PC-9 (cell line): Measurements from ENCODE around the gene WDR7. TPM values are rescaled to one million over a fixed set of nuclear protein-coding genes. Genes with fewer than 3 reads are reported as not detected.

Experiments
- BruUV-seq: library from RNA; stranded (reverse); fragments of 400-500 nt; replicated peaks from 2 replicates; lab custom pipeline; 2021; lab: Mats Ljungman, UMichigan
- CTCF ChIA-PET: fragments of 300-600 bp; sonication (Branson Sonifier 250); formaldehyde crosslinking; loops from one replicate; lab custom pipeline; 2022; ENCODE audit warnings: antibody characterized with exemption; lab: Charles Lee
- POLR2A ChIA-PET: fragments of 300-600 bp; sonication (Branson Sonifier 250); formaldehyde crosslinking; loops from one replicate; lab custom pipeline; 2022; ENCODE audit warnings: antibody characterized with exemption; ENCODE audit not compliant: unreplicated experiment; lab: Charles Lee
- DNase-seq, 2 experiments: peaks; one replicate each; pipeline versions ENCODE4 v3.0.0 to v3.0.0-alpha.2; 2015 to 2022; ENCODE audit warnings: mixed read lengths in 1 of 2
- H2AFZ ChIP-seq: fragments of 200-600 bp; sonication (generic); 2 replicates; pipeline ENCODE4 v1.8.1; 2017; ENCODE audit warnings: antibody characterized with exemption
- H3F3A ChIP-seq: fragments of 200-600 bp; sonication (generic); 2 replicates; pipeline ENCODE4 v1.8.1; 2017; ENCODE audit warnings: antibody characterized with exemption, mild to moderate bottlenecking, low read depth; ENCODE audit not compliant: insufficient read depth
- H3K27ac ChIP-seq: fragments of 200-600 bp; sonication (generic); 2 replicates; pipeline ENCODE4 v1.6.1; 2016; ENCODE audit warnings: mixed run types
- H3K27me3 ChIP-seq: fragments of 200-600 bp; sonication (generic); 2 replicates; pipeline ENCODE4 v1.6.1; 2016; ENCODE audit warnings: low read depth, mixed run types; ENCODE audit not compliant: insufficient read depth
- H3K36me3 ChIP-seq: fragments of 200-600 bp; sonication (generic); 2 replicates; pipeline ENCODE4 v1.6.1; 2016; ENCODE audit warnings: low read depth, mixed run types
- H3K4me1 ChIP-seq: fragments of 200-600 bp; sonication (generic); replicated peaks from 2 replicates; pipeline ENCODE4 v1.6.1; 2016; ENCODE audit warnings: mixed run types; ENCODE audit not compliant: insufficient read depth
- H3K4me2 ChIP-seq: fragments of 200-600 bp; sonication (generic); 2 replicates; pipeline ENCODE4 v1.6.1; 2017; ENCODE audit warnings: mixed run types
- H3K4me3 ChIP-seq: fragments of 200-600 bp; sonication (generic); 2 replicates; pipeline ENCODE4 v1.6.1; 2016; ENCODE audit warnings: mixed run types
- H3K79me2 ChIP-seq: fragments of 200-600 bp; sonication (generic); 2 replicates; pipeline ENCODE4 v1.6.1; 2017; ENCODE audit warnings: low read depth, mixed run types
- H3K9me2 ChIP-seq: fragments of 200-600 bp; sonication (generic); 2 replicates; pipeline ENCODE4 v1.8.1; 2017; ENCODE audit warnings: mild to moderate bottlenecking; ENCODE audit not compliant: insufficient read depth
- H3K9me3 ChIP-seq: fragments of 200-600 bp; sonication (generic); 2 replicates; pipeline ENCODE4 v1.8.1; 2016; ENCODE audit warnings: low read depth; ENCODE audit not compliant: insufficient read depth
- H4K20me1 ChIP-seq: fragments of 200-600 bp; sonication (generic); 2 replicates; pipeline ENCODE4 v1.8.1; 2017; ENCODE audit not compliant: insufficient read depth
- CTCF ChIP-seq: fragments of 200-600 bp; sonication (generic); conservative IDR thresholded peaks from 2 replicates; pipeline ENCODE4 v1.6.1; 2017; ENCODE audit warnings: mixed run types, antibody characterized with exemption, mild to moderate bottlenecking, moderate library complexity
- EZH2 ChIP-seq: fragments of 200-600 bp; sonication (generic); IDR thresholded peaks from 2 replicates; pipeline ENCODE4 v1.8.0; 2017; ENCODE audit warnings: antibody characterized with exemption, low read depth
- intact Hi-C: fragments of 100-400 bp; cut with micrococcal nuclease; formaldehyde crosslinking; loops from one replicate; pipeline ENCODE4 v1.10.0; 2022; ENCODE audit not compliant: unreplicated experiment
- total RNA-seq: library from RNA; stranded (reverse); gene quantifications from 2 replicates; pipeline ENCODE4 v1.2.3, GENCODE V29; 2021

The WDR7 gene
- total RNA-seq, 1 experiment from 2014 or later, result 7.7 TPM

- no peaks in the 10 kb centered on the region for H3K36me3 ChIP-seq
- no peak overlapping the region for H3K4me2 ChIP-seq
- H3K4me3 ChIP-seq, result no peak overlapping the region
- ChIA-PET CTCF (no interaction called here), POLR2A (no interaction called here)
- H4K20me1 ChIP-seq, result no peaks in the 10 kb centered on the region
- no peaks in the 10 kb centered on the region for H3K79me2 ChIP-seq
- no peak for TF ChIP-seq EZH2
- TF ChIP-seq CTCF, result peak; percentile 86
- no peaks in the 10 kb centered on the region for H3K9me3 ChIP-seq
- intact Hi-C loops, result loop anchor here (2.0 to 5.0 kb wide), 2 partner anchors 699 to 814 kb away; no protein-coding TSS in a partner anchor
- no peak overlapping the region for H3K27ac ChIP-seq
- H2AFZ ChIP-seq, result no peak overlapping the region
- no TSS peak for BruUV-seq
- H3K9me2 ChIP-seq, result no peaks in the 10 kb centered on the region
- H3F3A ChIP-seq, result no peaks in the 10 kb centered on the region
- no peaks in the 10 kb centered on the region for H3K27me3 ChIP-seq
- H3K4me1 ChIP-seq, result no peaks in the 10 kb centered on the region
- no peak for DNase-seq
These were observed 97.6 kb downstream of the WDR7 start for GRCh38 chr18:56748698-56749268.

GRCh38 chr18:56756966-56757365 is 105.8 kb downstream of the WDR7 start:
- Histone ChIP-seq H3K27me3 (no peaks in the 10 kb centered on the region), H3K4me1 (no peaks in the 10 kb centered on the region), H3K4me3 (no peak overlapping the region), H3K9me2 (no peaks in the 10 kb centered on the region), H3K79me2 (no peaks in the 10 kb centered on the region), H3K36me3 (no peaks in the 10 kb centered on the region), H3K27ac (no peak overlapping the region), H4K20me1 (no peaks in the 10 kb centered on the region), H3F3A (no peaks in the 10 kb centered on the region), H3K4me2 (no peak overlapping the region), H2AFZ (no peak overlapping the region), H3K9me3 (no peaks in the 10 kb centered on the region)
- intact Hi-C loops, result no loop called here
- DNase-seq, result no peak
- BruUV-seq, result no TSS peak
- TF ChIP-seq EZH2 (no peak), CTCF (no peak)
- ChIA-PET POLR2A (no interaction called here), CTCF (no interaction called here)

- H3K4me3 ChIP-seq, result no peak overlapping the region
- H3K79me2 ChIP-seq, result no peaks in the 10 kb centered on the region
- no peak overlapping the region for H3K27ac ChIP-seq
- no peak overlapping the region for H2AFZ ChIP-seq
- no peaks in the 10 kb centered on the region for H3K9me3 ChIP-seq
- DNase-seq, result no peak
- ChIA-PET CTCF (no interaction called here), POLR2A (no interaction called here)
- TF ChIP-seq CTCF (no peak), EZH2 (no peak)
- no peaks in the 10 kb centered on the region for H4K20me1 ChIP-seq
- H3K36me3 ChIP-seq, result no peaks in the 10 kb centered on the region
- H3K4me1 ChIP-seq, result no peaks in the 10 kb centered on the region
- BruUV-seq, result no TSS peak
- H3K9me2 ChIP-seq, result no peaks in the 10 kb centered on the region
- intact Hi-C loops, result no loop called here
- no peak overlapping the region for H3K4me2 ChIP-seq
- H3K27me3 ChIP-seq, result no peaks in the 10 kb centered on the region
- H3F3A ChIP-seq, result no peaks in the 10 kb centered on the region
These were observed 118.9 kb downstream of the WDR7 start for GRCh38 chr18:56770097-56770496.
